GM21390 (cell line): ENCODE measurements around the gene PTGER2.
A peak's percentile ranks its signal among the peaks of the same experiment; 100 is the strongest.

Source experiments
- ATAC-seq: cut with Tn5 transposase; IDR thresholded peaks from one replicate; pipeline ENCODE4 v1.9.1; 2021; ENCODE audit not compliant: unreplicated experiment

PTGER2 gene

DNA sequence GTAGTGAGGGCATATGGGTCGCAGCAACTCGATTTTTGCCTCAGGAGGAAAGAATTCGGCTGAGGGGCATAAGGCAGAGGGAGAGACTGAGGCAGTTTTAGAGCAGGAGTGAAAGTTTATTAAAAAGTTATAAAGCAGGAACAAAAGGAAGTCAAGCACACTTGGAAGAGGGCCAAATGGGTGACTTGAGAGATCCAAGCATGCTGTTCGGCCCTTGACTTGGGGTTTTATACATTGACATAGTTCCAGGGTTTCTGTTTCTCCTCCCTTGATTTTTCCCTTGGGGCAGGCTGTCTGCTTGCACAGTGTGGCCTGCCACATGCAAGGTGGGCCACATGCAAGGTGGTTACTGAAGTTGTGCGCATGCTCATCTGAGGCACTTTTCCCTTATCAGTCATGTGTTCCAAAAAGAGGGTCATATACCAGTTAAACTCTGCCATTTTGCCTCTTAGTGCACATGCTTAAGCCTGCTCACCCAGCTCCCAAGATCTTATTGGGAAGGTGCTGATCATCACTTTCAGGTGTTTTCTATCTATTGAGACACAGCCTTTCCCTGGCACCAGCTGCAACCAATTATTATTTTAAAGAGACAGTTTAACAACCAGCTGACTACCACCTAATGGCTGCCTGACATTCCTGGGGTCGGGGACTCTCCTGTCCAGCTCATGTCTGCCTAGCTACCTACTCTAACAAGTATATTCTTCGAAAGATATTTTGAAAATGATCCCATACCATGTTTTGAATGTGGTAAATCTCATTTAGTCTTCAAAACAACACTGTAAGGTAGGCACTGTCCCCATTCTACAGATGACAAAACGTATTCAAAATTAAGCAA, 19.9 kb downstream of the PTGER2 start:
- ATAC-seq, result no peak

DNA sequence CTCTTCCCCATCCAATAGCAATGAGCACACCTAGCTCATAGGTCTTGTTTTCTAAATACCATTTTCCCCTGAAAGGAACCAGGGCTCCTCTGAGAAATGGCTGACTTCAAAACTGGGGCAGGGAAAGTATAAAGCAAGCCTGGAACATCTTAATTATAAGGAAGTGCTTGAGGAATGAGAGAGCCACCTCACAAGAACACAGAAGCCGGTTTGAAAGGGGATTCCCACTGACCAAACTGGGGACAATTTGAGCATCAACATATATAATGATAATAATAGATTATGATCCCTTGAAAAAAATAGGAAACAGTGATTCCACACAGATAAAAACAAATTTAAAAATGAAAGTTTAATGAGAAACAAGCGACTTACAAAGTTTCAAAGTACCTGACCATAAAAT, 22.1 kb downstream of the PTGER2 start:
- no peak for ATAC-seq

DNA sequence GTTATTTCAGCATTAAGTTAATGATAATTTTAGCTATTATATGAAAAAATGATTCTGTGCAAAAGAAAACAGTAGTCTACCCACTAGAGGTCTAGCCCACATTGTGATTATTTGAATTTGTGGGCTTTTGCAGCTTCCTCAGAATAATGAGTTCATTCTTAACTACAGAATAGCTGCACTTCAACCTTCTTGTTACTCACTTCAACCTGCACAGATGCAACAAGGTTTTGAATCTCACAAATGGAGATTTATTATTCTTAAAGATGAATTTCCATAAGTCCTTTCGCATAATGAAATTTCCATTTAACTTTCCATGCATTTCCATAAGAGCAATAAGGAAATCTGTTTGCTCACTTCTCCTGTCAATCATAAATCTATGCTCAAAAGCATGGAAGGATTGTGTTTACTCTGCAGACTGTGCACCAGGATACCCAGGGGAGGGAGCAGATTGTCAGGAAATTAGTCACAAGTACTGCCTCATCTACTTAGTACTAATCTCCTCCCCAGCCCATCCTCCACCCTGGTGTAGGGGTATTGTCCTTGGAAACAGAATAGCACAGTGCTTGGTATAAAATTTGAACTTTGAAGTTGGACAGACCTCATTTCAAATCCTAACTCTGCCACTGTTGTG, 24.1 kb downstream of the PTGER2 start:
- no peak for ATAC-seq

DNA sequence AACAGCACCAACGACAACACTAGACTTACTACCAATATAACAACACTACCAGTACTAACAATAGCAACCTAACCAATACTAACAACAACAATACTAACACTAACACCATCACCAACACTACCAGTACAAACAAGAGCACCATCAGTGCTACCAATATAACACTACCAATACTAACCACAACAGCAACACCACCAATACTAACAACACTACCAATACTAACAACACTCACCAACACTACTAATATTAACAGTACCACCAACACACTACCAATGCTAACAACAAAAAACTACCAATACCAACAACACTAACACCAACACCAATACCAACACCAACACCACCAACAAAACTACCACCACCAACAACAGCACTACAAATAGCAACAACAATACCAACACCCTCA, 25.1 kb downstream of the PTGER2 start:
- no peak for ATAC-seq

- no peak for ATAC-seq
These were observed 28.9 kb downstream of the PTGER2 start for GRCh38 chr14:52342849-52343596.

DNA sequence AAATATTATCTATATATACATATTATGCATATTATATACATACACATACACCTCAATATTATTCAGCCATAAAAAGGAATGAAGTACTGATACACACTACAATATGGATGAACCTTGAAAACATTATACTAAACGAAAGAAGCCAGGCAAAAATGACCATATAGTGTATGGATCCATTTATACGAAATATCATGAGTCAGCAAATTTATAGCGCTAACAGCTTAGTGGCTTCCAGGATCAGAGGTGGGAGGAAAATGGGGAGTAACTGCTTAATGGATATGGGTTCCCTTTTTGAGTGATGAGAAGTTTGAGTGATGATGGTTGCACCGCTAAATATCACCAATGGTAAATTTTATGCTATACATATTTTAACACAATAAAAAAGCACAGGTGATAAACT, 32.7 kb downstream of the PTGER2 start:
- no peak for ATAC-seq

DNA sequence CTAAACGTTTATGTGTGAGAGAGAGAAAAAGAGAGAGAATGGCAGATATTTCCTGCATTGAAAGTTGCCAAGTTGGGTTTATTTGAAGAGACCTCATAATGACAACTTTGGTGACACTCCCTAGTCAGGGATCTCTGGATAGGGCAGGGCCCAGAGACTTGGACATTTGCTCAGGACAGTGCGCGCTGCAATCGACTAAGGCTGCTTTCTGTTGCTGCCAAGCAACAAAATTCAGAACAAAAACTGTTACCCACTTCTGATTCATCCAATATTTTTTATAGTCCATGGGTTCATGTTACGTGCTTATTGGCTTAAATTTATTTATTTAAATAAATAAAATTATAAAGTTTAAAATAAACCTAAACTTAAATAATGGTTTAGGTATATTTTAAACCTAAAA, 34.2 kb downstream of the PTGER2 start:
- no peak for ATAC-seq

DNA sequence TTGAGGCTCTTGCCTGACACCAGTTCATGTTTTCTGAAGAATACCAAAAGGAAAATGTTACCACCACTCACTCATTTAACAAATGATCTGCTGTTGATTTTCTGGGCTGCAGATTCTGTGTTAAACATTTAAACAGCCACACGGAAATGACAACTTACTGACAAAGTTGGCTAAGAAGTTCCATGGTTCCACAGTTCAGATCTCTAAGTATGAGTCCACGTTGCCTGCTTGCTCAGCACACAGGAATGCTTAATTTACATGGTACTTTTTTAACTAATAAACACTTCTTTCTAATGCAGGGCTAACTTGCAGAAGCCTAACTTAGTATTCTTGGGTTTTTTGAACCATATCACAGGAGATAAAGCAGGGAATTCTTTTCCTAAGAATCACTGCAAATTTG, 34.7 kb downstream of the PTGER2 start:
- ATAC-seq, result no peak

GRCh38 chr14:52349731-52350130, 35.6 kb downstream of the PTGER2 start:
- ATAC-seq, result no peak

- ATAC-seq, result no peak
These were observed 36.3 kb downstream of the PTGER2 start for GRCh38 chr14:52350445-52350844.

DNA sequence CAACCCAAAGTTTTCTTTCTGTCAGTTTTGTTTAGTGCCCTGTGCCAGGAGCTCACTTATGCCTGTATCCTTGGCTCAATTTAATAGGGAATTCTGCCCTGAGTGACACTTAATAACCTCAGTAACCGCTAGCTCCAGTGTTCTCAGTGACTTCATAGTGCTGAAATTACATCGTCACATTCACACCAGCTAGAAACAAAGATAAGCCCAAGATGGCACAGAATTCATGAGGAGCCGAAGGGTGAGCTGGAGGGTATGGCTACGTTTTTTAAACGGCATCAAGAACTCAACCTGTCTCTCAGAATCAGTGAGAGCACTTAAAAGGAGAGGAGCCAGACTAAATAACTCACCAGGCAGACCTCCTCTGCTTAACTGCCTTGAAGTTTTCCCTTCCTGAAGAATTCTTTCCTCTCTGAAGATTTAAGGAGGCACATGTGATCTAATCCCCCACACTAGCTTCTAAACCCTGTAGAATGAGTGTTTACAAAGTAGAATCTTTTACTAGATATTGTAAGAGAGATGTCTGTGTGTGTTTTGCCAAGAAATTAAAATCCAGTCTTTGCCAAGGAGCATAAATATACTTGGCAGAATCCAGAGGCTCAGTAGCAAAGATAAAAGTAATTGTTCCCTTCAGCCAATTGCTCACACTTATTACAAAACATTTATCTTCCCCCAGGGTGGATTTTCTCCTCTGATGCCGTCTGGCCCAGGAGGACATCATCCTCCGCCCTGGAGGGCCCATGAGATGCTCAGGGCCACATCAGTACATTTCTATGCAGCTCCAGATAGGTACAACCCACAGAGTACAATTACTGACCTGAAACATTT, 37.3 kb downstream of the PTGER2 start:
- peak; percentile 37 for ATAC-seq

DNA sequence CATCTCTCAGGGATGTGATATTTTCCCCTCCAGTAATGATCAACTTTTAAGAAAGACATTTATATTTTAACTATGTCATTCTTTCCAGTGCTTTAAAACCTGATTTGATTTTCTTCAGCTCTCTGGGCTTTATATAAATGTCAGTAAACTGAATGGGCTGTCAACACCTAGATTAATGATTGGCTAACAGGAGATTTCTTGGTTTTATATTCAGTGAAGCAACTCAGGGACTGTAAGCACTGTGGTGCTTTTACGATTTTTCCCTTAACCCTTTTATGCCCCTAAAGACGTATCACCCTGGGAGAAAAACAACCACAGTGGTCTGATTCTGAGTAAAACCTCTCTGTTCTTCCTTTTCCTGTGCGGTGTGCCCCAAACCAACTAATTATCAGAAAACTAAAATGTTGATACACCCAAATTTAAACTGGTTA, 38.0 kb downstream of the PTGER2 start:
- peak; percentile 63 for ATAC-seq

DNA sequence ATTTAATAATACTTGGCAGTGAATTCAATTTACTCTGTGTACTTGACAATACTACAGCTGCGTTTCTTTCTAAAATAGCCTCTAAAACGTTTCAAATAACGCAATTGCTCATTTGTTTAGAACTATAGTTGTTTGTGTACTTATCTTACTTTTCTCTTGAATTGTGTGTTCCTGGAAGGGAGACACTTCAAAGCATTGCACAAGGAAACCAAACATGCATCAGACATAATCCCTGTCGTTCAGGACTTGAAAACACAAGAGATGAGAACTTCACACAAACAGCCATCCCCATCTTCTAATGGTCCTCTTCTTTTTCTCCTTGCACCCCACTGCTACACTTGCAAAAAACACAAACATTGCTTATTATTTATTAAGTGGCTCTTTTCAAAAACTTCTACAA, 38.5 kb downstream of the PTGER2 start:
- no peak for ATAC-seq

DNA sequence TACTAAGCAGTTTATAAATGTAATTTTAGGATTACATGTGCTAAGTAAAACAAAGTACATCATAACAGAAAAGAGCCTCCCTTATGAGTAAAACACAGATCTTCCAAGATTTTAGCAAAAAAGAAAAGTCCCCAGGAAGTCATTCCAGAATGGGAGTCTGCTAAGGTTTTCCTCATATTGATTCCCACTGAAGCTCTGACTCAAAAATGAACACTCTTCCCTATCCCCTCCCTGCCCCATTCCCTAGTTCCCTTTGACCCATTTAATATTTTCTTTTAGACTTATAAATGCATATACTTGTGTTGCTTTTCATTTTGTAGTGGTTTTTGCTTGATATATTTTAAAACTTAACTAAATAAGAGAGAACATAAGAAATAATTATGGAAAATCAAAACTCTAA, 40.1 kb downstream of the PTGER2 start:
- no peak for ATAC-seq

DNA sequence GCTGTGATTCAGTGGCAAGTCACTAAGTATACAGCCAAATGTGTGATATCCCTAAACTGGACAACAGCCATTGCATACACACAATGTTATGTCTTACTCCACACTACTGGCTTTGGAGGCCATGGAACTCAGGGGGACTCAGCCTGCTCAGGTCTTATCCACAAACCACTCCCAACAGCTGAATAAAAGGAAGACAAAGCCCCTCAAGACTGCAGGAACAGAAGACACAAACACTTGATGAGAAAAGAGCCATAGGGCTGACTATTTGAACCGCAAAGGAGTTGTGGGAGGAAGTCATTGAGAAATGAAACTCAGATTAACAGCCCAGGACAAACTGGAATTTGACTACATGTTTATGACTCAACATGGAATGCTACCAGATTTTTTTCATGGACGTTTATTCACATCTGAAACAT, 40.9 kb downstream of the PTGER2 start:
- ATAC-seq, result no peak

- no peak for ATAC-seq
These were observed 41.4 kb downstream of the PTGER2 start for GRCh38 chr14:52355526-52355925.

GRCh38 chr14:52356025-52356424, 41.9 kb downstream of the PTGER2 start:
- ATAC-seq, result no peak

- ATAC-seq, result no peak
These were observed 46.7 kb downstream of the PTGER2 start for GRCh38 chr14:52360831-52361230.

DNA sequence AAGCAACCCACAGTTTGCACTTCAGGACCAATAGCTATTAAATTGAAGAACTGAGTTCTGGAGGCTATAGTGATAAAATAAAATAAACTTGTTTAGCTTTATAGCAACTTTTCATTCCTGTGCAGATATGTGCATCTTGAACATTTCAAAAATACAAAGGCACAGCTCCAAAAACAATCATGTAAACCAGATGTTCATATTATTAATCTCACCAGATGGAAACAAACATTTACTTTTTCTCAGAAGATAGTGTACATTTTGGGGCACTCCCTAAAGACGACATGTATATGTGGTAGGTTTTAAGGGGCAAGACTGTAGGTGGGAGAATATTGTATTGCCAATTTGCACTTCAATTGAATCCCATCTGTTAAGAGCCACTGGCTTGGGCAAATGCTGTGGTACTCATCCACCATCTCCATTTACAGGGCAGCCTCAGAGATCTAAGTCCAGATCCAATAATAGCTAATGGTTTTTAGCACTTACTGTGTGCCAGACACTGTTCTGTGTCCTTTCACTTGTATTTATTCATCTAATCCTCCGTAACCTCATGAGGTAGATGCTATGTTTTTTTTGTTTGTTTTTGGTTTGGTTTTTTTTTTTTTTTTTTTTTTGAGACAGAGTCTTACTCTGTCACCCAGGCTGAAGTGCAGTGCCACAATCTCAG, 49.1 kb downstream of the PTGER2 start:
- ATAC-seq, result no peak

- no peak for ATAC-seq
These were observed 49.8 kb downstream of the PTGER2 start for GRCh38 chr14:52363961-52364360.
